ENCODE results near the gene IPCEF1. TPM values are rescaled to one million over a fixed set of nuclear protein-coding genes. Genes with fewer than 3 reads are reported as not detected.

Gene IPCEF1
- polyA plus RNA-seq, 4 donors: 6.9 to 8.9 (median 7.9) TPM

DNA sequence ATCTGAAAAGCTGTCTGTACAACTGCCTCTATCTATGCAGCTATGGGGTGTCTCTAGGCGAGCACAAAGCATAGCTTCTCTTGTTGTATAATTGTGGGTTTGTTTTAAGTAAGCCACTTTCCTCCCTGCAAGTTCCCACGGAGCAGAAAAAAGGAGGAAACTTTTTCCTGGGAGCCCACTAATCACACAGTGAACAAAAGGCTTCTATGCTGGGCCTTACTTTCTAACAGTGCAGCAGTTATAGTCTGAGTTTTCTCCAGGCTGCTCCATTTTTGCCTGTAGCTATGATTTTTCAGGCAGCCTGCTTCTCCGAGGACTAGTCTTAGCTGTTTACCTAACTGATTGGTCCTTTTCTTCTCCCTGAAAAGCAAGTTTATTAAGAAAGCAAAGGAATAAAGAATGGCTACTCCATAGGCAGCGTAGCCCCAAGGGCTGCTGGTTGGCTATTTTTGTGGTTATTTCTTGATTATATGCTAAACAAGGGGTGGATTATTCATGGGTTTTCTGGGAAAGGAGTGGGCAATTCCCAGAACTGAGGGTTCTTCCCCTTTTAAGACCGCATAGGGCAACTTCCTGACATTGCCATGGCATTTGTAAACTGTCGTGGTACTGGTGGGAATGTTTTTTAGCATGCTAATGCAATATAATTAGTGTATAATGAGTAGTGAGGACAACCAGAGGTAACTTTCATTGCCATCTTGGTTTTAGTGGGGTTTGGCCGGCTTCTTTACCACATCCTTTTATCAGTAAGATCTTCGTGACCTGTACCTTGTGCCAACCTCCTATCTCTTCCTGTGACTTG, 233.2 kb downstream of the IPCEF1 start:
- DNase-seq (ENCODE audit: low read depth in 4 of 4, low spot score in 3 of 4): no peak

DNA sequence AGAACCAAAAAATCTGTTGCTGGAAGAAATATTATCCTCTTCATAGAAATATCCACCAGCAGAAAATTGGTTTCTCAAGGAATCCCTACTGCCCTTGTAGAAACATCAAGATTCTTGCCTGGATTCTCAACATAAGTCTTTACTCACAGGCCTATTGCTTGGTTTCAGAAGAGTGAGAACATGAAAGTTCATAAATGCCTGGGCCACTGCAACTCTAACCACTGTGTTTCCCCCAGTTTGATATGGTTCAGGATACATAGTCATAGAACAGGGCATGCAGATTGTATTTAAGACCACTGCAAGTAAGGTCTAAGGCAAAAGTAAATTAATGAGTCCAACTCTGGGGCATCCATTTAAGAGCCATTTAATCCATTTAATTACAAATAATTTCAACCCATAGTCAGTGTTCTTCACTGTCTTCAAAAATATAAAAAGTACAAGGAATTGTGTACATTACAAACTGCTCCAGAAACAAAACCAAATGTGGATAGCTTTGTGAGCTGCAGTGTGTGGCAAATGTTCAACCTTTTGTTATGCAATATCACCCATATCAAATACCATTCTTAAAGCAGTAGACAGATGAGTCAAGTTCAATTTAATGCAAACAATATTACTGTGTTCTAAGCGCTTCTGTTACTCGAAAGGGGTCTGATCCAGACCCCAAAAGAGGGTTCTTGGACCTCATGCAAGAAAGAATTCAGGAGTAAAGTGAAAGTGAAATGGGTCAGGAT, 234.2 kb downstream of the IPCEF1 start:
- DNase-seq (ENCODE audit: low read depth in 4 of 4, low spot score in 3 of 4): no peak

DNA sequence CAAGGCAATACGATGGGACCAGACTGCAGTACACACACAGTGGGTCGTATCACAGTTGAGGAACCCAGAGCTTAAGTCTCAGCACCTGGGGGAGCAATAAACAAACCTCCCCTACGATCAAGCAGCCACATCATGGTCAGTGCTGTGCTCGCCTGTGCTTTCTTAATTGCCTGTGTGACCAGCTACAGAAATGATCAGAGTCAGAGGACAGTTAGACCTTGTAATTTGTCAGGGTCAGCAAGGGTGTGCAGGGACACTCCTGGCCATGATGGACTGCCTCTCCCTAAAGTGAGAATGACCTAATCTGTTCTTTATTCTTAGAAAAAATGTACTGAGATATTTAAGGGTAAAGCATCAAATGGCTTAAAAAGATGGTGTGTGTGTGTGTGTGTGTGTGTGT, 239.1 kb downstream of the IPCEF1 start:
- DNase-seq (ENCODE audit: low read depth in 4 of 4, low spot score in 3 of 4): no peak

DNA sequence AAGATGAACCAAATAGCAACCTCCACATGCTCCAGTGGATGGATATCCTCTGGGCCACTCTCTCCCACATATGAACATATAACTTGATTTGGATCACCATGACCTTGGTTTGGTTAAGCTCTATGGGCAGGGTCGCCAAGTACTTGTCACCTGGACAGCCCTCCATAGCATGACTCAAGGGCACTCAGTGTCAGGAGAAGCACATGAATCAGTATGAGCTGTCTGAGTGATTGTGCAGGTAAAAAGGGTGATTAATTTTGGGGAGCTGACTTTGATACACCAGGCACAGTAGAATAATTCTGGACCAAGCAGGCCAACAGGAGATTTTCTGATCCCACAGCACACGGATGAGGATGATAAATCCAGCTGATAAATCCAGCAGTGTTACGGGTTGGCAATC, 243.2 kb downstream of the IPCEF1 start:
- no peak for DNase-seq (ENCODE audit: low read depth in 4 of 4, low spot score in 3 of 4)

DNA sequence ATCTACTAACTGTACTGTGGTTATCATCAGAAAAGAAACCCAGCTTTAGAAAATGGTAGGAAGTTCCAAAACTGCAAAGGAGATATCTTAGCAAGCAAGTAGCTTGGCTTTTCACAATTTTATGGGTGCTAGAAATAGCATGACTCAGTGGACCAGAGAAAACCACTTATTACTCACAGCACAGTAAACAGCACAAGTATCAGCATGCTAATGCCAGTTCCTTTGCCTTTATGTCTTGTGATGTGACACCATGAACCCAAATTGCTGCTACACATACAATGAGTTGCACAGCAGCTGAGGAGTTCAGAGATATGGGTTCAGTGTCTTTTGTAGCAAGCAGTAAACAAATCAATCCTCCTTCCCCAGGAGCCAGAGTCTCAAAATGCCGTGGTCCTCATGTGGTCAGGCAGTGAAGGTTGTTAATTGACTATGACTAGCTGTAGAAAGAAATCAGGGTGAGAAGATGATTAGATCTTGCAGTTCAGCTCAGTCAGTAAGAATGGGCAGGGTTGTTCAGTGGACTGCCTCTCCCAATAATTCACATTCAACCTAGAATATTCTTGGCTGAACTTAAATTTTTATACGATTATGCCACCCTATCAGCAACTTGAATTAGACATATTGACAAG, 244.3 kb downstream of the IPCEF1 start:
- no peak for DNase-seq (ENCODE audit: low read depth in 4 of 4, low spot score in 3 of 4)

DNA sequence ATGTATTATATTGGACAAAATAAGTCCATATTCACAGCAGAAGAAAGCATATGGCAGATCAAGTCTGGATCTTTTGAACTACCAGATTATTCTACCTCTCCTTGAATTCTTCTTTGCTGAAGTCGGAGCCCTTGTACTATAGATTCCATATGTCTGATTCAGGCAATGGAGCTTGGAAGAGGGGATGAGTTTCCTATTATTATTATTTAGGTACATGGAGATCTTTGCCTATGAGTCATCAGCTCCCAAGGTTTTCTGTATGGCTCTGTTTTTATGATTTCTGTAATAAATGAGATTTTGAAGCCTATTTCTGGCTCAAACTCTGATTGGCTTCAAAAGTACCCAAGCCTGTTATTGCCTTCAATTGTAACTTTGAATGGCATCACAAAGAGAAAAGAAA, 245.6 kb downstream of the IPCEF1 start:
- no peak for DNase-seq (ENCODE audit: low read depth in 4 of 4, low spot score in 3 of 4)

DNA sequence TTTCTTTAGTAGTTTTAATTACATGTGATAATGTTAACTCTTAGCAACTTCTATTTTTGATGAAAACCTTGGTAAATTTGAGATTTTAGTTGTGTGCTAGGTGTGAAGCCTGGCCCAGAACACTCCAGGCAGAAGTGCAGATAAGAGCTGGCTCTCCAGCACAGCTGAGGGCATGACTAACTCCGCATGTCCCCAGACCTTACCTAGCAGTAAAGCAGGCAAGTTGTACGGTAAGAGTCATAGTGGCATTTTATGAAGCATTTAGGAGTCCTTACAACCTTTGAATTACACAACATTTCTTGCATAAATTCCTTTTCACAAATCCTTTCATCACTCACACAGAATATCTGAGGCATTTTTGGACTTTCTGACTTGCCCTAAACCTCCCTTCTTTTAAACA, 250.4 kb downstream of the IPCEF1 start:
- no peak for DNase-seq (ENCODE audit: low read depth in 4 of 4, low spot score in 3 of 4)

Other genes with a start within 250 kb of the IPCEF1 start
- gene CNKSR3, start 153.9 kb upstream of the IPCEF1 start, polyA plus RNA-seq (ENCODE audit: insufficient read length in 4 of 4): 10 to 100 TPM; 56.9 to 64.0 (median 64.0) TPM